Lung (tissue), 12 donors: ENCODE results near the gene DISC1. TPM values are rescaled to one million over a fixed set of nuclear protein-coding genes. Genes with fewer than 3 reads are reported as not detected.

ENCODE experiments used
- ATAC-seq: fragments of 200-7000 bp; cut with Tn5 transposase; one replicate; pipeline ENCODE4 v1.9.1; 2020; ENCODE audit warnings: moderate number of reproducible peaks; ENCODE audit not compliant: insufficient read depth, low FRiP score
- DNase-seq, 3 donors: peaks; one replicate each; pipeline ENCODE4 v3.0.0-alpha.2; 2013 to 2017
- H3K27ac ChIP-seq, 2 donors: one replicate each; pipeline ENCODE4 v1.5.1; 2013; ENCODE audit warnings: mild to moderate bottlenecking in 2 of 2, moderate library complexity in 2 of 2, control low read depth in 1 of 2, inconsistent platforms in 1 of 2, low read depth in 1 of 2, low read length in 1 of 2
- H3K27me3 ChIP-seq, 3 donors: one replicate each; pipeline ENCODE4 v1.5.1; 2013; ENCODE audit warnings: low read length in 2 of 3; ENCODE audit not compliant: control insufficient read depth in 3 of 3, insufficient read depth in 3 of 3
- H3K36me3 ChIP-seq, 4 donors: one replicate each; pipeline ENCODE4 v1.5.1; 2013; ENCODE audit warnings: low read length in 4 of 4, mild to moderate bottlenecking in 1 of 4, moderate library complexity in 1 of 4; ENCODE audit not compliant: control insufficient read depth in 4 of 4, insufficient read depth in 4 of 4
- H3K4me1 ChIP-seq, 5 donors: one replicate each; pipeline ENCODE4 v1.5.1; 2013; ENCODE audit warnings: low read length in 5 of 5, mild to moderate bottlenecking in 2 of 5, moderate library complexity in 1 of 5; ENCODE audit not compliant: control insufficient read depth in 5 of 5, insufficient read depth in 5 of 5
- H3K4me3 ChIP-seq: one replicate; pipeline ENCODE4 v1.5.1; 2013; ENCODE audit warnings: mild to moderate bottlenecking, control low read depth, moderate library complexity
- H3K9ac ChIP-seq, 2 donors: one replicate each; pipeline ENCODE4 v1.5.1; 2013; ENCODE audit warnings: low read length in 2 of 2, control low read depth in 1 of 2; ENCODE audit not compliant: insufficient read depth in 1 of 2
- H3K9me3 ChIP-seq, 4 donors: one replicate each; pipeline ENCODE4 v1.5.1; 2013; ENCODE audit warnings: low read length in 3 of 4, mild to moderate bottlenecking in 1 of 4, moderate library complexity in 1 of 4; ENCODE audit not compliant: control insufficient read depth in 4 of 4, insufficient read depth in 3 of 4
- WGBS, 2 donors: extraction: QIAGEN DNeasy Blood & Tissue Kit; methylation state at CpG; one replicate each; pipeline ENCODE4 v1.1.7; 2013; 5-methylcytosine and 5-hydroxymethylcytosine counted together
- polyA plus RNA-seq, 2 donors: library from polyadenylated mRNA; stranded (reverse); fragments of 200-250 nt; gene quantifications; one replicate each; pipeline ENCODE4 v1.2.1, GENCODE V29; 2013
- total RNA-seq, 2 donors: library from RNA; depleted of rRNA in 1 of 2; stranded (reverse); fragments of >200 nt in 1 of 2; gene quantifications; one replicate each; pipeline ENCODE4 v1.2.1, GENCODE V29; 2014 to 2021
- TF ChIP-seq, protein P1 (sequence below): IDR thresholded peaks from 2 replicates; pipeline ENCODE4 v1.5.1; 2012; ENCODE audit warnings: mild to moderate bottlenecking; ENCODE audit errors: control extremely low read depth, extremely low read depth
- donor health status: control.
- donor health status: control.
- donor health status: Bipolar disorder and iron deficiency.
- donor health status: healthy.
- donor health status: DM: yes; HTN: yes; CAD: no.

The DISC1 gene
- total and polyA plus RNA-seq, 4 donors, result 0.98 to 32.9 (median 6.1) TPM

- H3K27me3 ChIP-seq, result no peaks in the 10 kb centered on the region
- H3K9ac ChIP-seq, result no peak overlapping the region
- no peak overlapping the region for H3K4me3 ChIP-seq
- DNase-seq, result no peak
- 75 to 76% methylated on average over 5 of the region's 5 CpGs for WGBS, 2 donors
- H3K4me1 ChIP-seq, result peaks cover 0 to 11% (median 4%) of the 10 kb centered on the region in 5 donors
- TF ChIP-seq, protein P1, sequence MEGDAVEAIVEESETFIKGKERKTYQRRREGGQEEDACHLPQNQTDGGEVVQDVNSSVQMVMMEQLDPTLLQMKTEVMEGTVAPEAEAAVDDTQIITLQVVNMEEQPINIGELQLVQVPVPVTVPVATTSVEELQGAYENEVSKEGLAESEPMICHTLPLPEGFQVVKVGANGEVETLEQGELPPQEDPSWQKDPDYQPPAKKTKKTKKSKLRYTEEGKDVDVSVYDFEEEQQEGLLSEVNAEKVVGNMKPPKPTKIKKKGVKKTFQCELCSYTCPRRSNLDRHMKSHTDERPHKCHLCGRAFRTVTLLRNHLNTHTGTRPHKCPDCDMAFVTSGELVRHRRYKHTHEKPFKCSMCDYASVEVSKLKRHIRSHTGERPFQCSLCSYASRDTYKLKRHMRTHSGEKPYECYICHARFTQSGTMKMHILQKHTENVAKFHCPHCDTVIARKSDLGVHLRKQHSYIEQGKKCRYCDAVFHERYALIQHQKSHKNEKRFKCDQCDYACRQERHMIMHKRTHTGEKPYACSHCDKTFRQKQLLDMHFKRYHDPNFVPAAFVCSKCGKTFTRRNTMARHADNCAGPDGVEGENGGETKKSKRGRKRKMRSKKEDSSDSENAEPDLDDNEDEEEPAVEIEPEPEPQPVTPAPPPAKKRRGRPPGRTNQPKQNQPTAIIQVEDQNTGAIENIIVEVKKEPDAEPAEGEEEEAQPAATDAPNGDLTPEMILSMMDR, result no peak
- no peak overlapping the region for H3K27ac ChIP-seq
- peaks cover 0 to 6% (median 2%) of the 10 kb centered on the region in 4 donors for H3K36me3 ChIP-seq
- no peaks in the 10 kb centered on the region for H3K9me3 ChIP-seq
- no peak for ATAC-seq
These were observed 150.1 kb downstream of the DISC1 start for GRCh38 chr1:231776757-231777062.

DNA sequence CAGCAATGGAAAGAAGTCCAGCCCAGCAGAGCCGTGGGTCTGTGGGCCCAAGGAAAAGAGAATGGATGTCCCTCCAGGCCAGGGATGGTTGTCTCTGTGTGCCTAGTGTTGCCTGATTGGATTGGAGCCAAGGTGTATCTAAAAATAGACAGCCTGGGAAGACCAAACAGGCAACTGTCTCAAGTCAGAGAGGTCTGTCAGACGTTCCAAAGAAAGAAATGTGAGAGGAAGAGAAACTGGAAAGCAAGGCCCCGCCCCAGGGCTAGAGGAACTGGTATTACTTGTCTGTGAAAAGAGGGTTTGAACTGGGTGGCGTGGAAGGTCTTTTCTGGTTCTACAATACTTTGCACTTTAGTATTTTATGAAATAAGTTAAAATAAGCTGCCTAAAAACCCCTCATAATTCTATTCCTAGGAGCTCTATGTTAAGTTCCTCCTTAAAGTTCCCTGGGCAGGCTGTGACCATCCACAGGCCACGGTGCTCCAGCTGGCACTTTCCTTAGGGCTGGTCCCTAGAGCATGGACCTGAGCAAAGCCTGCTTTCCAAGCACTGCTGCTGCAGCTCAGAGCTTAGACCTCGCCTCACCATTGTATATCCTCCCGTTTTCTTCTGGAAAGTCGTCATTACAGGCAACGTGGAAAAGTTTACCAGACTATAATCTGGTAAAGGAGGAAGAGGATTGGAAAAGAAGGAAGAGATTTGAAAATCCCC, 151.6 kb downstream of the DISC1 start:
- Histone ChIP-seq H3K36me3 (peaks cover 0 to 3% (median 0%) of the 10 kb centered on the region in 4 donors), H3K4me3 (no peak overlapping the region), H3K4me1 (peaks cover 0 to 11% (median 4%) of the 10 kb centered on the region in 5 donors), H3K9ac (no peak overlapping the region), H3K27me3 (no peaks in the 10 kb centered on the region), H3K9me3 (no peaks in the 10 kb centered on the region), H3K27ac (no peak overlapping the region)
- TF ChIP-seq, protein P1, result no peak
- no peak for ATAC-seq
- DNase-seq, result peak; percentile 20 to 60 (median 38)
- WGBS, 2 donors, result 40 to 45% methylated on average over 9 of the region's 9 CpGs

- H3K4me1 ChIP-seq, result peaks cover 0 to 11% (median 4%) of the 10 kb centered on the region in 5 donors
- 96 to 97% methylated on average over 3 of the region's 3 CpGs for WGBS, 2 donors
- no peak overlapping the region for H3K9ac ChIP-seq
- TF ChIP-seq, protein P1, result no peak
- H3K9me3 ChIP-seq, result no peaks in the 10 kb centered on the region
- DNase-seq (no peak), ATAC-seq (no peak)
- peaks cover 0 to 3% (median 0%) of the 10 kb centered on the region in 4 donors for H3K36me3 ChIP-seq
- H3K27me3 ChIP-seq, result no peaks in the 10 kb centered on the region
- no peak overlapping the region for H3K27ac ChIP-seq
- no peak overlapping the region for H3K4me3 ChIP-seq
These were observed 152.5 kb downstream of the DISC1 start for GRCh38 chr1:231779081-231779480.
